Stomach (tissue), 9 donors: ENCODE results near the gene SLC8A3. TPM values are rescaled to one million over a fixed set of nuclear protein-coding genes. Genes with fewer than 3 reads are reported as not detected.

Source experiments
- DNase-seq, 2 donors: peaks; one replicate each; pipeline versions ENCODE4 v3.0.0 to v3.0.0-alpha.2; 2013 to 2019
- H3K27ac ChIP-seq, 5 donors: fragments of 200-600 bp in 4 of 5; sonication (generic) in 4 of 5; one replicate each; pipeline ENCODE4 v1.5.1; 2013 to 2019; ENCODE audit warnings: mild to moderate bottlenecking in 1 of 5, moderate library complexity in 1 of 5
- H3K27me3 ChIP-seq, 3 donors: fragments of 200-600 bp; sonication (generic); one replicate each; pipeline ENCODE4 v1.5.1; 2017 to 2019; ENCODE audit warnings: mixed run types in 1 of 3
- H3K36me3 ChIP-seq, 4 donors: fragments of 200-600 bp; sonication (generic); 1 replicate in 3 of 4; 2 replicates in 1 of 4; pipeline ENCODE4 v1.5.1; 2016 to 2019
- H3K4me1 ChIP-seq, 4 donors: fragments of 200-600 bp; sonication (generic); one replicate each; pipeline ENCODE4 v1.5.1; 2016 to 2019
- H3K4me3 ChIP-seq, 4 donors: fragments of 200-600 bp; sonication (generic) in 3 of 4; one replicate each; pipeline ENCODE4 v1.5.1; 2016 to 2019; ENCODE audit warnings: mild to moderate bottlenecking in 1 of 4
- H3K9me3 ChIP-seq, 4 donors: fragments of 200-600 bp; sonication (generic); one replicate each; pipeline ENCODE4 v1.5.1; 2016 to 2019
- CTCF ChIP-seq, 7 experiments: fragments of 450-650 bp in 4 of 7; fragments of 200-600 bp in 3 of 7; sonication (generic) in 3 of 7; IDR thresholded peaks; one replicate each; pipeline ENCODE4 v1.5.1; 2016 to 2019; ENCODE audit warnings: antibody characterized with exemption in 7 of 7, control low read depth in 2 of 7, mild to moderate bottlenecking in 1 of 7
- EP300 ChIP-seq: sonication (generic); formaldehyde crosslinking; IDR thresholded peaks from one replicate; pipeline ENCODE4 v1.6.1; 2017; ENCODE audit warnings: antibody characterized with exemption
- POLR2A ChIP-seq, 4 donors: fragments of 450-650 bp; IDR thresholded peaks; one replicate each; pipeline ENCODE4 v1.6.1; 2016; ENCODE audit warnings: antibody characterized with exemption in 4 of 4, control low read depth in 2 of 4, mild to moderate bottlenecking in 1 of 4, moderate library complexity in 1 of 4
- POLR2AphosphoS5 ChIP-seq, 3 donors: sonication (generic); formaldehyde crosslinking; IDR thresholded peaks; one replicate each; pipeline ENCODE4 v1.6.1; 2016; ENCODE audit warnings: antibody characterized with exemption in 3 of 3
- WGBS, 5 donors: extraction: QIAGEN DNeasy Blood & Tissue Kit in 3 of 5; methylation state at CpG; one replicate each; pipeline versions ENCODE4 v1.1.5 to v1.1.7; 2013 to 2018; 5-methylcytosine and 5-hydroxymethylcytosine counted together
- intact Hi-C: fragments of 100-400 bp; cut with DNase I; formaldehyde crosslinking; loops from one replicate; pipeline ENCODE4 v1.15.1; 2023; ENCODE audit warnings: low total_unique reads
- polyA plus RNA-seq, 3 donors: library from polyadenylated mRNA; stranded (reverse); fragments of 200-250 nt; gene quantifications; one replicate each; pipeline ENCODE4 v1.2.3, GENCODE V29; 2013
- total RNA-seq, 5 donors: library from RNA; depleted of rRNA; stranded (reverse); fragments of >200 nt; gene quantifications; one replicate each; pipeline versions ENCODE4 v1.1.0 to v1.2.3, GENCODE V29; 2014 to 2016
- donor health status: healthy with polysubstance abuse.
- donor health status: Bipolar disorder and iron deficiency.
- donor health status: healthy.

SLC8A3 gene
- total and polyA plus RNA-seq, 8 donors: 0.03 to 2.4 (median 0.87) TPM; not detected in 1

DNA sequence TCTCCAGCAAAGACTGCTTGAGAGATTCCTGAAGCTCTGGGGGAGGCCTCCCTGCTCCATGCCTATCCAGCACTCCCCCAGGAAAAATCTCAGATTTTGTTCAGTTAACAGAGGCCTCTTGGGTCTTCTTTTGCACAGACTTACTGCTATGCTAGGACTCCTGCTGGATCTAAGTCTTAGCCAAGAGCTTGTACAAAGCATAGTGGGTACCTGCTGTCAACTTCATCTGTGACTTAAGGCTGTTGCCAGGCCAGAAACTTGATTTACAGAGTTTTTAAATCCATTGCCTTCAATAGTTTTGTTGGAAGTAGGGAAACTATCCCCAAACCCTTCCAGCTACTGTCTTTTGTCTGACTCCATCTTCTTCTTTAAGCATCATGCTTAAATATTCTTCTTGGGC, 169.1 kb downstream of the SLC8A3 start:
- peaks cover 10 to 15% (median 11%) of the 10 kb centered on the region in 4 donors for H3K4me1 ChIP-seq
- DNase-seq: no peak
- no peak overlapping the region for H3K27ac ChIP-seq
- no peaks in the 10 kb centered on the region for H3K9me3 ChIP-seq
- TF ChIP-seq POLR2A (IDR thresholded peaks at IDR 0.05): no peak
- no peak for TF ChIP-seq EP300
- TF ChIP-seq CTCF (IDR thresholded peaks at IDR 0.05): no peak
- no peak for TF ChIP-seq POLR2AphosphoS5 (IDR thresholded peaks at IDR 0.05)
- H3K4me3 ChIP-seq: no peak overlapping the region
- H3K27me3 ChIP-seq: no peaks in the 10 kb centered on the region
- H3K36me3 ChIP-seq: no peaks in the 10 kb centered on the region
- intact Hi-C loops: no loop called here

DNA sequence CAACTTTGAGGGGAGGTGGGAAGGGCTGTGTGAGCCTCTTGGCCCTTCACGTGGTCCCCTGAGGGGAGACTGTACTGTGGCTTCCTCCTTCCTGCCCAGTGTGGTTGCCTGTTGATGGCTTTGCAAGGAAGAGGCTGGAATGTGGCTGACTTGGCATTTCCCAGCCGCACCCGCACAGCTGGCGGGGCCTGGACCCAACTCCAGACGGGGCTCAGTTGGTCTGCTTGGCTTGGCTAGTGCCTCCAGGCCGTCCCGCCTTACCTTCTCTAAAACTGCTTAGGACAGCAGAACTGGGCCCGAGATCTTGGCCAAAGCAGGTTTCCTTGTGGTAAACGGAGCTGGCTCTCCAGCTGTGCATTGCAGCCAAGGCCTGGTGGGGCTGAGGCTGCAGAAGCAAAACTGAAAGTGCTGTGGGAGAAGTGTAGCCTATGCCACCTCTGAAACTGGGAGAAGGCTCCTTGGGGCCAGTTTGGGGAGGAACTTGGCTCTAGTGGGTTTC, 170.0 kb downstream of the SLC8A3 start:
- Histone ChIP-seq H3K4me3 (peak overlapping the region; percentile 7 to 41 (median 28)), H3K27ac (peak overlapping the region in 4 of 5 donors; percentile 45 to 63 (median 54))
- peak; percentile 51 to 75 for DNase-seq

DNA sequence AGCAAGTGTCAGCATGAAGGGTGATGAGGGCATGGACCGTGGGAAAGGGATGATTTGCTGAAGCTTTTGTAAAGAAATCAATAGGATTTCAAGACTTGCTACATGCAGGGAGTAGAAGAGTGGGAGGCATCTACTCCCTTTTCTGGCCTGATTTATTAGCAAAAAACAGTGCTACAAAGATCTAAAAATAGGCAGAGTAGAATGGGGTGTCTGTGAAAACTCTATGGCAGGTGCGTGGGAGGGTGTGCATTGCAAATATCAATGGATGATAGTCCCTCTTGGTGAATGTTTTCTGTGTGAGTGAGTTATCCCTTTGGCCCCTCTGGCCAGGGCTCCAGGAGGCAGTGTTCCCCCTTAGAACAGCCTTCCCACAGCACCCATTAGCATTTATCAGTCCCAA, 170.5 kb downstream of the SLC8A3 start:
- intact Hi-C loops: no loop called here
- peak overlapping the region in 3 of 5 donors; percentile 45 to 63 (median 54) for H3K27ac ChIP-seq
- WGBS, 5 donors: 71 to 93% (median 86%) methylated on average over 2 of the region's 2 CpGs
- TF ChIP-seq EP300 (no peak), CTCF (IDR thresholded peaks at IDR 0.05) (no peak), POLR2A (IDR thresholded peaks at IDR 0.05) (no peak), POLR2AphosphoS5 (IDR thresholded peaks at IDR 0.05) (no peak)
- no peak for DNase-seq
- H3K27me3 ChIP-seq: no peaks in the 10 kb centered on the region
- H3K36me3 ChIP-seq: no peaks in the 10 kb centered on the region
- H3K4me3 ChIP-seq: peak overlapping the region in 1 of 4 donors; percentile 20
- peaks cover 10 to 15% (median 11%) of the 10 kb centered on the region in 4 donors for H3K4me1 ChIP-seq
- H3K9me3 ChIP-seq: no peaks in the 10 kb centered on the region

More for the DNA sequence above, 170.0 kb downstream of the SLC8A3 start:
- intact Hi-C loops: no loop called here
- Histone ChIP-seq H3K4me1 (peaks cover 10 to 15% (median 11%) of the 10 kb centered on the region in 4 donors), H3K9me3 (no peaks in the 10 kb centered on the region), H3K36me3 (no peaks in the 10 kb centered on the region), H3K27me3 (no peaks in the 10 kb centered on the region)
- TF ChIP-seq EP300: no peak
- TF ChIP-seq POLR2AphosphoS5 (IDR thresholded peaks at IDR 0.05): peak in 1 of 3 donors; percentile 9
- WGBS, 5 donors: 18 to 50% (median 25%) methylated on average over 8 to 9 of the region's 9 CpGs

DNA sequence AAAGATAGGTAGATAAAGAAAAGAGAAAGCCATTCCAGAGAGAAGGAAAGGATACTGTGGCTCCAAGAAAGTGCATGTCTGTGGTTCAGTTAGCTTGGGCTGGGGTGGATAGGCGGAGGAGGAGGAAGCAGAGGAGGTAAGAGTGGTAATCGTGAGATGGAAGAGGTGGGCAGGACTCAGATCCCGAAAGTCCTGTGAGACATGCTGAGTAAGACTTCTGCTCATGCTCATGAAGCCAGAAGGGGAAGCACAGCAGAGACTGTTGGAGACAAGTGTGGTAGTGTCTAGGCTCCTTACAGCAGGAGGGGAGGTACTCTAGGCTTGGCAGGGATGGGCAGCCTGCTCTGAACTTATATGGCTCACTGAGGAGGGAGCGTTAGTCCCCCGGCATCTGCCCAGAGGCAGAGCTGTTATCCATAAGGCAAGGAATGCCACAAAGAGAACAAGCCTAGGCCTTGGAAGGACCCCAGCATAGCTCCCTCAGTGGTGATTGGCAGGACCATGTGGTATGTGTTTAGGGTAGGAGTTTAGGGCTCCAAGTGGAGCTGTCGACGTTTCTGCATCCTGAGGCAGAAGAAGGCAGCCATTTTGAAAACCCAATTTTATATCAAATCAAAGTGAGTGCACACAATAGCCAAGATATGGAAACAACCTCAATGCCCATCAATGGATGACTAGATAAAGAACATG, 174.2 kb downstream of the SLC8A3 start:
- Histone ChIP-seq H3K27ac (no peak overlapping the region), H3K4me1 (peaks cover 10 to 22% (median 13%) of the 10 kb centered on the region in 4 donors), H3K27me3 (no peaks in the 10 kb centered on the region), H3K9me3 (no peaks in the 10 kb centered on the region), H3K4me3 (no peak overlapping the region), H3K36me3 (no peaks in the 10 kb centered on the region)
- WGBS, 5 donors: 76 to 88% (median 84%) methylated on average over 7 of the region's 7 CpGs
- intact Hi-C loops: no loop called here
- TF ChIP-seq POLR2AphosphoS5 (IDR thresholded peaks at IDR 0.05) (no peak), CTCF (IDR thresholded peaks at IDR 0.05) (no peak), EP300 (no peak), POLR2A (IDR thresholded peaks at IDR 0.05) (no peak)
- no peak for DNase-seq
